COLO829 (cell line): ENCODE results near the gene ACLY.

ENCODE experiments used
- DNase-seq: peaks from one replicate; pipeline ENCODE4 v3.0.0; 2012; ENCODE audit warnings: low spot score

Gene ACLY

DNA sequence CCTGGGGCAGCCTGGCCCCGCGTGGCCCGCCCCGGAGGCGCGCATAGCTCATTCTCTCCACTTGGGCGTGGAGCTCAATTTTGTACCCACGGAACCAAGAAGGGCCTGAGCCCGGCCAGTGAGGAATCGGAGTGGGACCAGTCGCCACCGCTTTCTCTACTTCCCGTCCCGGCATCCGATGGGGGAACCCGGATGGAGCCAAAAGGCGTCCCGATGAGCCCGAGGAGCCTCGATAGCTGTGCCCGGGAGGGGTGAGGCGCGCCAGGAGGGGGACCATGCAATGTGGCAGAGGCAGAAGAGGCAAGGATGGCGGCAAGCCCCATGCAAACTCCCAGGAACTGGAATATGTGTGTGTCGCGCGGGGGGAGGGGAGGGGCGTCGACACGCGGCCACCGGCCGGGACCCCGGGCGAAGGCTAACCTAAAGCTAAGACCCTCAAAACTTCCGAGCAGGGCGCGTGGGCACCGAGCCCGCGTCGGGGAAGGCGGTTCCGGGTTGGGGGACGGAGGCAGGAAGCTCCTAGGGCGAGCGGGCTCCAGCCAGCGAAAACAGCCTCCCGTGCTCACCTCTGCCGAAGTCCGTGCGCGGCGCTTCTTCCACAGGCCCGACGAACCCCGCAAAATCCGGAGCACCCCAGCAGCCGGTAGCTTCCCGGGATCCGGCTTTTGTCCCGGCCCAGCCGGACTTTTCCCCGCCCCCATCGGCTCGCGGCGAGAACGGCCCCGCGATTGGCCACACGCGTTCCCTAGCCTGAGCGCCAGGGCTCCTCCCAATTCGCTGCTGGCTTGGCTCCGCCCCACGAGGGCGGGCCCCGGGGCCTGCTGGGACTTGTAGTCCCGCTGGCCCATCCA is at the start of gene ACLY:
TSS of gene ACLY (minus strand) at position 638 of the 851 bp plus-strand sequence. CDS start 5,078 bp downstream, outside the sequence.
- peak; percentile 97 for DNase-seq

DNA sequence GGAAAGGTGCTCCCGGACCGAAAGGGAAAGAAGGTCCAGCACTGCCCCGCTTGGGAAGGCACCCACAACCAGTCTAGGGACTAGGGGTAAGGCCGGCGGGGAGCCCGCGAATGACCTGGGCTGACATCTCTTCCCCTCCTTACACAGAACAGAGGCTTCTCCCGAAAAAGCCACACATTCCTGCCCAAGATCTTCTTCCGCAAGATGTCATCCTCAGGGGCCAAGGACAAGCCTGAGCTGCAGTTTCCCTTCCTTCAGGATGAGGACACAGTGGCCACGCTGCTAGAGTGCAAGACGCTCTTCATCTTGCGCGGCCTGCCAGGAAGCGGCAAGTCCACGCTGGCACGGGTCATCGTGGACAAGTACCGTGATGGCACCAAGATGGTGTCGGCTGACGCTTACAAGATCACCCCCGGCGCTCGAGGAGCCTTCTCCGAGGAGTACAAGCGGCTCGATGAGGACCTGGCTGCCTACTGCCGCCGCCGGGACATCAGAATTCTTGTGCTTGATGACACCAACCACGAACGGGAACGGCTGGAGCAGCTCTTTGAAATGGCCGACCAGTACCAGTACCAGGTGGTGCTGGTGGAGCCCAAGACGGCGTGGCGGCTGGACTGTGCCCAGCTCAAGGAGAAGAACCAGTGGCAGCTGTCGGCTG is 49.3 kb upstream of the ACLY start:
- DNase-seq: no peak

DNA sequence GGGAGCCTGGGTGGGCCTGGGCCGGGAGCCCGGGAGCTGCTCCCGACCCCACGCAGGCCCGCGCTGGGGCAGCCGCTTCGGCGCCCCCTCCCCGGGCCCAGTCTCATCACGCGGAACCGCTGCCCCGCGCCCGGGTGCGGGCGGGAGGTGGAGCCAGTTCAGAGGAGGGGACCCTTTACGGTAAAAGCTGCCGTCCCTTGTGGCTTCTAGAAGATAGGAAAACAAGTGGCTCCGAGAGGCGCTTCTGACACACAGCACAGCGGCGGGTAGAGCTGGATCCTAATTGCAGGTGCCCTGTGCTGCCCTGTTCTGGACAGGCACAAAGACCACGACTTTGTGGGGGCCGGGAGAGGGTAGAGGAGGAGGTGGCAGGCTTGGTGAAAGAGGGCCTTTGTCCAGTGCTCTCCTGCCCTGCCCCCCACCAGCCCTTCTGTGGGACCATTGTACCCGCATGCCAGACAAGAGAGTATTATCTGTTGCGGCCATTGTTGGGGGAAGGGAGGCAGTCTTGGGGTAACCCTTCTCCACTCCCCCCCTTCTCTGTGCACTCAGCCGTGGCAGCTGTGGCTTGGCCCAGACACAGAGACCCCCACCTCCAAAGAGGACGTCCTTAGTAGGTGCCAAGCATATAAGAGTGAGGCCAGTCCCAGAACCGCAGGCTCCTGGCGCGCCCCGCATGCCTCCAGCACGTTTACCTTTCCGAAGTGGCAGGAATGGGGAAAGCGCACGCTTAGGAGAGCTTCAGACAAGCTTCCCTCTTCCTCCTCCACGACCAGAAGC is 48.6 kb upstream of the ACLY start:
- peak; percentile 65 for DNase-seq

DNA sequence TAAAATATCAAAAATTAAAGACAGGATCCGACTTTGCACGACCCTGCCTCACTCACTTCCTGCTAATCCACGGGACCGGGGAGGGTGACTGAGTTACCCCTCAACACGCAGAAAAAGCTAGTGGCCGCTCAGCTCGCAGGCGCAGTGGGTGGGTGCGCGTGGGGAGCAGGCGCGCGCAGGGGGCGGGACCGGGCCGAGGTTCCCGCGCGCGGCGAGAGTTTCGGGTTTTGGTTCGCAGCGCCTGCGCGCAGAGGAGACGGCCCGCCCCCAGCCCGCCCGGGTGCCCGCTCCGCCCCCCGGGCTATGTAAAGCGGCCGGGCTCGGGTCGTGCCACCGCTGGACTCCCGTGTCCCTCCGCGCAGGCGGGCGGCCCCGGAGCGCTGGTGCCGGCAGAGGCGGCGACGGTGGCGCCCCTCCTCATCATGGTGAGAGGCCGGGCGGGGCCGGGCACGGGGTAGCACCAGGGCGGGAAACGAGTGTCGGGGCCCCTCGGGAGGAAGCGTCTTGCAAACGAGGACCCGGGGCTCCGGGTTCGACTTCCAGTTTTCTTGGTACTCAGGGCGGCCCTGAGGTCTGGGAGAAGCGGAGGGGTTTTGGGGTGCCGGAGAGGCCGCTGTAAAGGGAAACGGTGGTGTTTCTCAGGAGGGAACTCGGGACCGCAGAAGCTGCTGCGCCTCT is 47.9 kb upstream of the ACLY start, which contains the start of gene CNP:
TSS of gene CNP (plus strand) at position 333 of the 678 bp plus-strand sequence. CDS start at position 423, 90 bp downstream.
- DNase-seq: peak; percentile 93

DNA sequence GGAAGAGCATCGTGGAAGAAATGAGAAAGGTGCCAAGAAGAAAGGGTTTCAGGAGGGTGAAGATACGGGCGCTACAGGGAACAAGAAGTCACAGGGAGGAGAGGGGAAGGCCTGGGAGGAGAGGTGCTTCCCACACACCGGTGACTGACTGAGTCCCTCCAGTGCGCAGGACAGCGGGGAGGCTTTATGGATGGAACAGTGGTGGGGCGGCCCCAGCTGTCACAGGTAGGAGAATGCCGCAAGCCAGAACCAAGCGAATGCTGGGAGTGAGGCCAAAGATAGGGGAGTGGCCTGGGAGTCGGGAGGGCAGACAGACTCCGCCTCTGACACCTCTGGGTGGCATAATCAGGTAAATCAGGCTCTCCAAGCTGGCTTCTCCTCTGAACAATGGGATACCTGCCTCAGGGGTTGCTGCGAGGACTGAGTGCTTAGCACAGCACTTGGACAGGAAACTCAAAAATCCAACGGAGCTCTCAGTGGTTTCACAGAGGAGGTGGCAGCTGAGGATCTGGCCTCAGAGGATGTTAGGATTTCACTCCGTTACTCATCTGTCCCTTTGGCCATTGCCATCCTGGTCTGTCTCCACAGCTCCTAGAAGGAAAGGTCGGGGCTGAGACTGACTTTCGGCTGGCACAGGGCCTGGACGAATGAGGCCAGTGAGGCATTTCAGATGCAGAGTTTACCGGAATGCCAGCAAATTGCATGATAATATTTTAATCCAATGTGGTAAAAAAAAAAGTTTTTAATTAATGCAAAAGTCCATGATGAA is 47.1 kb upstream of the ACLY start:
- DNase-seq: no peak

DNA sequence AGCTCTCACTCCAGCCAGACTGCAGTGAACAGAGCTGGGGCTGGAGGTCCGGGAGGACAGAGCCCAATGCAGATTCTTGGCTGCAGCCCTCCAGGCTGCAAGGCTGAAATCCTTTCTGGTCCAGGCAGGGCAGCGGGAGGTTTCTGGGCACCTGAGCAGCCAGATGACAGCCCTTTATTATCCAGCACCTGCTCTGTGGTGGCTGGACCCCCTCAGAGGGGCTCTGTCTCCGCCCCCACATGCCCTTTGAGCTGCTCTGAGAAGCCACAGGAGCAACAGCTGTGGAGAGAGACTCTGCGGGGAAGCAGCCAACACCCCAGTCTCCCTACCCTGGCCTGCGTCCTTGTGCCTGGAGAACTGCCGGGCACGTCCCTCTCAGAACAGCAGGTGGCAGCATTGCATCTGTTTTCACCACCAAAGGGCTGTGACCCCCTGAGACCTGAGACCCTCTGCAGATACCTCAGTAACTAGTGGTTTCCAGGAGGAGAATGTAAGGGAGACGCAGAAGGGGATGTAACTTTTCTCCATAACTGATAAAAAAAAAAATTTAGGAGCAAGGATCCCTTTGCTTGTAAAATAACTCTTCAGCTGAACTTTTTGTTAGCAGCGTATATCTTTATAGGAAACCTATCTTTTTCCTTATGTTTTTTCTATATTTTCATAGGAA is 44.1 kb upstream of the ACLY start:
- peak; percentile 54 for DNase-seq

DNA sequence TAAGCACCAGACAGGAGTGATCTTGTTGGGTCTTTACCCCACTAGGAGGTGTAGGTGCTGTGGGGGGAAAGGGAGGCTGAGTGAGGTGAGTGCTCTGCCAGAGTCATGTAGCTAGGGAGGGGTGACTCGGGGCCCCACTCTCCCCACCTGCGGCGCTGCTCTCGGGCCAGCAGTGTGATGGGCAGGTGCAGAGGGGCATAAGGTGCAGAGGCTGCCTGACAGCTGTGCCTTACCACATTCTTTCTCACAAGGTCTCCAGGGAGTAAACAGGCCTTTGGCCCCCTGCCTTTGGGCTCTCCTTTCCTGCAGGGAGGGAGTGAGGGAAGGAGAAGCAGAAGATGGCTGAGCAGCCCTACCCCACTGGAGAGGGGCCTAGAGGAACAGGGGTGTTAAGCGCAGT is 43.4 kb upstream of the ACLY start:
- DNase-seq: no peak

DNA sequence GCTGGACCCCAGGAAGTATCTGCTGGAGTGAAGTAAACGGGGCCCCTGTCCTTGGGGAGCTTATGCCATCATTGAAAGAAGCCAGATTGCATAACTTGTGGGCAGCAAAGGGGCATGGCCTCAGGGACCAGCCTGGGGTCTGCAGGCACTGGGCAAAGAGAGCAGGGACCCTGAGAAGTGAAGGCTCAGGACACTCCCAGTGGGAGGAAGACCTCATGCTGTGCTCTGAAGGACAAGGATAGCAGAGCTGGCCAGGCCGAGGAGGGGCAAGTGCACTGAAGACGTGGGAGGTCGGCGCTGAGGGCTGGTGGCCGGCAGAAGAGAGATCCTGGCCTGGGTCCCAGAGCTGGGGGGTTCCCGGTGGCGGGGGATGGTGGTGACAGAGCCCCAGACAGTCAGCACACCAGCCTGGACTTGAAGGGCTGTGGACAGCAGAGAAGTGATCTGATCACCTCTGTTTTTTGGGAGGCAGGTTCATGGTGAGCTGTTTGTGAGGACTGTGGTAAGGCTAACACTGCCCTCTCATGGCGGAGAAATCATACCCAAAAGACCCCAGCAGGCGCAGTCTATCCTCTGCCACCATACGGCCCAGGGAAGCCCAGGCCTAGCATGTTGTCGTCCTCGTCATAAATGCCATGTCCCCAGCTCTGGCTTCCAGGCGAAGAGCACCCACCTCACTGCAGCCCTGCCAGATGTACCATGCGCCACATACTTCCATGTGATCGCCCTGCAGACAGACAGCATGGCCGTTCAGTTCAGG is 40.8 kb upstream of the ACLY start:
- no peak for DNase-seq

DNA sequence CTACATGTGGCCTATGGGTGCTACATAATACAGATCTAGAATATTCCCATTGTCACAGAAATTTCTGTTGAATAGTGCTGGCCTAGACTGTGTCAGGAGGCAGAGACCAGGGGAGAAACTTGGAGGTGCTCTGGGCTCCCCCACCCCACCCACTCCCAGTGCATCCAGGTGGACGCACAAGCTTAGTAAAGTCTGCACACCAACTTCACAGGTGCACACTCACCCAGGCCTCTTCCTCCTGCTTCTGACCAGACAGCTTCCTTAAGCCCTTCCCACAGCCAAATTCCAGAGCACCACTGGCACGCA is 40.2 kb upstream of the ACLY start:
- no peak for DNase-seq

DNA sequence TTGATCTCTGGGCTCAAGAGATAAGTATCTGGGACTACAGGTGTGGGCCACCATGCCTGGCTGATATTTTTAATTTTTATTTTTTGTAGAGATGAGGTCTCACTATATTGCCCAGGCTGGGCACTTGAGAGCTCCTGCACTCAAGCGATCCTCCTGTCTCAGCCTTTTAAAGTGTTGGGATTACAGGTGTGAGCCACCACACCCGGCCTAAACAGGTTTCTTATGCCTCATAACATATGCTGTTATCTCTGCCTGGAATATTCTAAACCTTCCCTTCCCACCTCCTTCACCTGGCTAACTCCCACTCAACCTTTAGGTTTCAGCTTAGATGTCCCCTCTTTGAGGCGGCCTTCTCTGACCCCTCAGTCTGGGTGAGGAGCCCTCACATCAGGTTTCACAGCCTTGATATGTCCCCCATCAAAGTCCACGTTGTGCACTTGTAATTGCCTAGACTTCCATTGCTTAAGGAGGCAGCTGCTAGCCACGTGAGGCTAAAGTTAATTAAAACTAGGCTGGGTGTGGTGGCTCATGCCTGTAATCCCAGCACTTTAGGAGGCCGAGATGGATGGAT is 39.2 kb upstream of the ACLY start:
- DNase-seq: no peak

DNA sequence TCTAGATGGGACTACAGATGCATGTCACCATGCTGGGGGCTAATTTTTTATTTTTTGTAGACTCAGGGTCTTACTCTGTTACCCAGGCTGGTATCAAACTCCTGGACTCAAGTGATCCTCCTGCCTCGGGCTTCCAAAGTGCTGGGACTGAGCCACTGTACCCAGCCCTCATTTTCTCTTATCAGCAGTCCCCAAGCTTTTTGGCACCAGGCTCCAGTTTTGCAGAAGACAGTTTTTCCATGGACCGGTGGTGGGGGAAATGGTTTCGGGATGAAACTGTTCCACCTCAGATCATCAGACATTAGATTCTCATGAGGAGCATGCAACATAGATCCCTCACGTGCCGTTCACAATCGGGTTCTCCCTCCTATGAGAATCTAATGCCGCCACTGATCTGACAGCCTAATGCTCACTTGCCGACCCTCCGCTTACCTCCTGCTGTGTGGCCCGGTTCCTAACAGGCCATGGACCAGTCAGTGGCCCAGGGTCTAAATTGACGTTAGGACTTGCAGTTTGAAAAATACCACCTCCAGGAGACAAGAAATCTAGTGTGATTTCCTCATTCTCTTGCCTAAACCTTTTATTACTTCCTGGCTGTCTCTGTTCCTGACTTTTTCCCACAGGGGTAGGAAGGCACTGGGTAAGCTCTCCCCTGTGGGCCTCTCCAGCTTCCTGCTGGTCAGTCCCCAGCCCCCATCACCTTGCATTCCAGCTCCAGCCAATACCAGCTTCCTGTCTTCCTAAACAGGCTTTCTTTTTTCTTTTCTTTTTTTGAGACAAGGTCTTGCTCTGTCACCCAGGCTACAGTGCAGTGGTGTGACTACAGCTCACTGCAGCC is 38.5 kb upstream of the ACLY start:
- no peak for DNase-seq

DNA sequence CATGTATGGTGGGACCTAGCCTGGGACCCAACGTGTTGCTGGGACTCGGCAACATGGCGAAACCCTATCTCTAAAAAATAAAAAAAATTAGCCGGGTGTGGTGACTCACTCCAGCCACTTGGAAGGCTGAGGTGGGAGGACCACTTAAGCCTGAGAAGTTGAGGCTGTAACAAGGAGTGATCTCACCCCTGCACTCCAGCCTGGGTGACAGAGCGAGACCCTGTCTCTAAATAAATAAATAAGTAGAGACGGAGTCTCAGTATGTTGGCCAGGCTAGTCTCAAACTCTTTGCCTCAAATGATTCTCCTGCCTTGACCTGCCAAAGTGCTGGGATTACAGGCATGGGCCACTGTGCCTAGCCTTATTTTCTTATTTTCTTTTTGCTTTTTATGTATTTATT is 37.8 kb upstream of the ACLY start:
- no peak for DNase-seq

DNA sequence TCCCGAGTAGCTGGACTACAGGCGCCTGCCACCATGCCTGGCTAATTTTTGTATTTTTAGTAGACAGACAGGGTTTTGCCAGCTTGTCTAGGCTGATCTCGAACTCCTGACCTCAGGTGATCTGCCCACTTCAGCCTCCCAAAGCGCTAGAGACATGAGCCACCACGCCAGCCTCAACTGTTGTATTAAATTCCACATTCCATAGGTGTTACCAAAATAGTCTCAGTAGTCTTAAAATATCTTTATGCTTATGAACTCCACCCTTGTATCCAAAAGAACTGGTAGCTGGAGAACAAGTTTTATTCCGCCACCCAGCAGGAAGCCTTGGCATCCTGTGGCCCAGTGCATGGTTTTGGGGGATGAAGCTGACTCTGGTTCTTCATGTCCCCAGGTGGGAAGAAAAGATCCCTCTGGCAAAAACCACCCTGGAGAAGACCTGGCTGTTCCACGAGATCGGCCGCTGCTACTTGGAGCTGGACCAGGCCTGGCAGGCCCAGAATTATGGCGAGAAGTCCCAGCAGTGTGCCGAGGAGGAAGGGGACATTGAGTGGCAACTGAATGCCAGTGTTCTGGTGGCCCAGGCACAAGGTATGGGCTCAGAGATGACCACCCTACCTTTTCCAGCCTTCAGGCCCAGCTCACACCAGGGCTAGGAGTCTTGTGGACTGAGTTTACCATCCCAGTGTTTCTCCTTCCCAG is 30.2 kb upstream of the ACLY start:
- DNase-seq: no peak

DNA sequence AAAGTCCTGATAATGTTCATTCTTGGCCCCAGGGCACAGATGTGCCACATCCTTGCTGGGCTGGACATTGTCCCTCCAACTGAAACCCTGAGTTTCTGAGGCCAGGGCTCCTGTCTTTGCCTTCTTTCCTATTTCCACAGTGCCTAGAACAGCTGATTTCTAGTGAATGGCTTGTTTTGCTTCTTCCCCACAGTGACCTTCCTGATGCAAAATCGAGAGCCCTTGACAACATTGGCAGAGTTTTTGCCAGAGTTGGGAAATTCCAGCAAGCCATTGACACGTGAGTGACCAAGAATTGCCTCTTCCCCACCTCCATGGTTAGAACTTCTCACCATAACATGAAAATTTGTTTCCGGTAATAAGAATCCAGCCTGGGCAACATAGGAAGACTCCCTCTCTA is 26.2 kb upstream of the ACLY start:
- DNase-seq: no peak

DNA sequence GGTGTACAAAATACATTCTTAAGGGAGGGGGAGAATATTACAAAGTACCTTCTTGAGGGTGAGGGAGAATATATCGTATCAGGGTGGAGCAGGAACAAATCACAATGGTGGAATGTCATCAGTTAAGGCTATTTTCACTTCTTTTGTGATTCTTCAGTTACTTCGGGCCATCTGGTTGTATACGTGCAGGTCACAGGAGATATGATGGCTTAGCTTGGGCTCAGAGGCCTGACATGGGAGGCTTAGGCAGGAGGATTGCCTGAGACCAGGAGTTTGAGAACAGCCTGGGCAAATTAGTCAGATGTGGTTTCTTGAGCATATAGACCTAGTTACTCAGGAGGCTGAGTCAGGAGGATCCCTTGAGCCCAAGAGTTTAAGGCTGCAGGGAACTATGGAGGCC is 24.7 kb upstream of the ACLY start:
- DNase-seq: no peak

DNA sequence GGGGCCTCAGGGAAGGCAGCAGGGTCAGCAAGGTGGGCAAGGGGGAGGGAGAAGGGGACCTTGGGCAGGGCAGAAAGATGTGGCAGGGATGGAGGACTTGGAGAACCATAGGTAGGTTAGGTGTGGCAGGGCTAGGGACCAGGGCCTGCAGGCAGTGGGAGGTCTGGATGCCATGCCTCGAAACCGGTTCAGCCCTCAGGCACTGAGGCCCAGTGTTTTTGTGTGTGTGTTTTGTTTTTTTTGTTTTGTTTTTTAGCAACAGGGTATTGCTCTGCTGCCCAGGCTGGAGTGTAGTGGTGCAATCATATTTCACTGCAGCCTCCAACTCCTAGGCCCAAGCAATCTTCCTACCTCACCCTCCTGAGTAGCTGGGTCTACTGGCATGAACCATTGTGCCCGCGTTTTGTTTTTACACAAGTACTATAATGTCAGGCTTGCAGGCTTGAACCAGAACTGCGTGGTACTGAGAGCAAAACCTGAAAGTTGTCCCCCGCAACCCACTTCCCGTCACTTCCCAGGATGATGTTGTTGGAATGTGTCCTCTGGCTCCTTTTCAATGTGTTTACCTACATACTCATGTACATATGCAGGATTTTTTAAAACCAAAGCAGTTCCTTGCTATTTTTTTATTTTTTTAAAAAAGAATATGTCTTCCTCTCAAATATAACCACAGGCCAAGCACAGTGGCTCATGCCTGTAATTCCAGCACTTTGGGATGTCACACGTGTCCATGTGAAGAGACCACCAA is 24.0 kb upstream of the ACLY start:
- DNase-seq: no peak

DNA sequence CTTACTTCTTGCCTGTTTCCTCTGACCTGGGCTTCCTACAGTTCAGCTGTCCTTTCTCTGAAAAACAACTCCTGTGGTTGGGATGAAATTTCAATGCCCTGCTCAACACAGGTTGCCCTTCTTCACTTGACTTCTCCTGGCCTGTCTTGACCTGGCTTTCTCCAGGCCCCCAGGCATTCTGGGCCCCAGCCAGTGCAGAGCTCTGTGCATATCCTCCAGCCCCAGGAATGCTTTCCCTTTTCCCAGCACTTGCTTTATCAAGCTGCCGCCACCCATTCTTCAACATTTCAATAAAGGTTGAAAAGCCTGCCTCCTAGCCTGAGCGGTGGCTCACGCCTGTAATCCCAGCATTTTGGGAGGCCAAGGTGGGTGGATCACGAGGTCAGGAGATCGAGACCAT is 22.4 kb upstream of the ACLY start:
- no peak for DNase-seq

DNA sequence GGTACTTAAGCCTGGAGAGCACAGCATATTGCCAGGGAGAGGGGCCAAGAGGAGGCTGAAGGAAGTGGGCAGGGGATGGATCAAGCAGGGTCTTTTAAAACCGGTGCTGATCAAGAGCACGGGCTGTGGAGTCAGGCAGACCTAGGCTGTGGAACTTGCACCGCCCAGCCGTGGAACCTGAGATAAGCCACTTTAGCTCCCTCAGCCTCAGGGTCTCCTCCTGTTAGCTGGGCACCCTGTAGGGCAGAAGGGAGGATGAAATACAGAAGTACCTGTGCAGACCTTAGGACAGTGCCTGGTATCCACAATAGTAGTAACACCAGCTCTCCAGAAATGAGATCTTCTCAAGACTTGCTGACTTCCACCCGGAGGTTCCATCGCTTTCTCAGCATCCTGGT is 20.9 kb upstream of the ACLY start:
- DNase-seq: no peak
